ENCODE results near the gene LCE1E.

LCE1E gene

GRCh38 chr1:152786077-152786476 lies at the start of gene LCE1E:
Gene LCE1E (plus strand): TSS chr1:152786257. CDS start chr1:152787300, 1,043 bp downstream.
- Histone ChIP-seq H3K9ac (ENCODE audit: low read length) (no peak within 1 kb of the TSS), H3K4me3 (ENCODE audit: low read length) (no peak within 1 kb of the TSS), H3K27me3 (ENCODE audit: control insufficient read depth, insufficient read depth, low read length) (no peaks in the 10 kb centered on the region), H3K9me3 (ENCODE audit: control insufficient read depth, low read depth, low read length) (peaks cover 61% of the 10 kb centered on the region), H3K36me3 (ENCODE audit: control insufficient read depth, low read depth, low read length) (no peaks in the 10 kb centered on the region), H3K4me1 (ENCODE audit: control insufficient read depth, low read depth, low read length) (no peaks in the 10 kb centered on the region), H3K27ac (ENCODE audit: low read length) (no peak within 1 kb of the TSS)

- no peaks in the 10 kb centered on the region for H3K36me3 ChIP-seq (ENCODE audit: control insufficient read depth, low read depth, low read length)
- no peak overlapping the region for H3K9ac ChIP-seq (ENCODE audit: low read length)
- no peak overlapping the region for H3K4me3 ChIP-seq (ENCODE audit: low read length)
- peaks cover 86% of the 10 kb centered on the region for H3K9me3 ChIP-seq (ENCODE audit: control insufficient read depth, low read depth, low read length)
- no peaks in the 10 kb centered on the region for H3K4me1 ChIP-seq (ENCODE audit: control insufficient read depth, low read depth, low read length)
- no peak overlapping the region for H3K27ac ChIP-seq (ENCODE audit: low read length)
- H3K27me3 ChIP-seq (ENCODE audit: control insufficient read depth, insufficient read depth, low read length), result no peaks in the 10 kb centered on the region
Measured at GRCh38 chr1:152737997-152738396, 48.1 kb upstream of the LCE1E start.

- no peak overlapping the region for H3K4me3 ChIP-seq (ENCODE audit: low read length)
- peaks cover 83% of the 10 kb centered on the region for H3K9me3 ChIP-seq (ENCODE audit: control insufficient read depth, low read depth, low read length)
- H3K27ac ChIP-seq (ENCODE audit: low read length), result no peak overlapping the region
- no peaks in the 10 kb centered on the region for H3K4me1 ChIP-seq (ENCODE audit: control insufficient read depth, low read depth, low read length)
- no peak overlapping the region for H3K9ac ChIP-seq (ENCODE audit: low read length)
- no peaks in the 10 kb centered on the region for H3K36me3 ChIP-seq (ENCODE audit: control insufficient read depth, low read depth, low read length)
- no peaks in the 10 kb centered on the region for H3K27me3 ChIP-seq (ENCODE audit: control insufficient read depth, insufficient read depth, low read length)
Measured at GRCh38 chr1:152739841-152740240, 46.2 kb upstream of the LCE1E start.

GRCh38 chr1:152741656-152742055 lies 44.4 kb upstream of the LCE1E start:
- no peaks in the 10 kb centered on the region for H3K27me3 ChIP-seq (ENCODE audit: control insufficient read depth, insufficient read depth, low read length)
- peaks cover 81% of the 10 kb centered on the region for H3K9me3 ChIP-seq (ENCODE audit: control insufficient read depth, low read depth, low read length)
- H3K4me1 ChIP-seq (ENCODE audit: control insufficient read depth, low read depth, low read length), result no peaks in the 10 kb centered on the region

GRCh38 chr1:152743371-152744145 lies 42.5 kb upstream of the LCE1E start:
- H3K9me3 ChIP-seq (ENCODE audit: control insufficient read depth, low read depth, low read length), result peaks cover 71% of the 10 kb centered on the region
- H3K36me3 ChIP-seq (ENCODE audit: control insufficient read depth, low read depth, low read length), result no peaks in the 10 kb centered on the region
- H3K4me3 ChIP-seq (ENCODE audit: low read length), result no peak overlapping the region
- no peak overlapping the region for H3K9ac ChIP-seq (ENCODE audit: low read length)
- H3K4me1 ChIP-seq (ENCODE audit: control insufficient read depth, low read depth, low read length), result no peaks in the 10 kb centered on the region
- no peak overlapping the region for H3K27ac ChIP-seq (ENCODE audit: low read length)
- no peaks in the 10 kb centered on the region for H3K27me3 ChIP-seq (ENCODE audit: control insufficient read depth, insufficient read depth, low read length)

More at GRCh38 chr1:152741656-152742055, 44.4 kb upstream of the LCE1E start:
- no peak overlapping the region for H3K9ac ChIP-seq (ENCODE audit: low read length)
- H3K4me3 ChIP-seq (ENCODE audit: low read length), result no peak overlapping the region
- no peaks in the 10 kb centered on the region for H3K36me3 ChIP-seq (ENCODE audit: control insufficient read depth, low read depth, low read length)
- no peak overlapping the region for H3K27ac ChIP-seq (ENCODE audit: low read length)

GRCh38 chr1:152745289-152745704 lies 40.8 kb upstream of the LCE1E start:
- Histone ChIP-seq H3K9me3 (ENCODE audit: control insufficient read depth, low read depth, low read length) (peaks cover 68% of the 10 kb centered on the region), H3K4me1 (ENCODE audit: control insufficient read depth, low read depth, low read length) (no peaks in the 10 kb centered on the region), H3K27me3 (ENCODE audit: control insufficient read depth, insufficient read depth, low read length) (no peaks in the 10 kb centered on the region), H3K36me3 (ENCODE audit: control insufficient read depth, low read depth, low read length) (no peaks in the 10 kb centered on the region), H3K9ac (ENCODE audit: low read length) (no peak overlapping the region), H3K27ac (ENCODE audit: low read length) (no peak overlapping the region), H3K4me3 (ENCODE audit: low read length) (no peak overlapping the region)

GRCh38 chr1:152745765-152746444 lies 40.2 kb upstream of the LCE1E start:
- H3K4me3 ChIP-seq (ENCODE audit: low read length), result no peak overlapping the region
- no peak overlapping the region for H3K9ac ChIP-seq (ENCODE audit: low read length)
- peaks cover 69% of the 10 kb centered on the region for H3K9me3 ChIP-seq (ENCODE audit: control insufficient read depth, low read depth, low read length)
- no peak overlapping the region for H3K27ac ChIP-seq (ENCODE audit: low read length)
- H3K4me1 ChIP-seq (ENCODE audit: control insufficient read depth, low read depth, low read length), result no peaks in the 10 kb centered on the region
- H3K36me3 ChIP-seq (ENCODE audit: control insufficient read depth, low read depth, low read length), result no peaks in the 10 kb centered on the region
- no peaks in the 10 kb centered on the region for H3K27me3 ChIP-seq (ENCODE audit: control insufficient read depth, insufficient read depth, low read length)

GRCh38 chr1:152747831-152748230 lies 38.2 kb upstream of the LCE1E start:
- Histone ChIP-seq H3K27me3 (ENCODE audit: control insufficient read depth, insufficient read depth, low read length) (no peaks in the 10 kb centered on the region), H3K4me1 (ENCODE audit: control insufficient read depth, low read depth, low read length) (no peaks in the 10 kb centered on the region), H3K4me3 (ENCODE audit: low read length) (no peak overlapping the region), H3K27ac (ENCODE audit: low read length) (no peak overlapping the region), H3K36me3 (ENCODE audit: control insufficient read depth, low read depth, low read length) (no peaks in the 10 kb centered on the region), H3K9ac (ENCODE audit: low read length) (no peak overlapping the region), H3K9me3 (ENCODE audit: control insufficient read depth, low read depth, low read length) (peaks cover 59% of the 10 kb centered on the region)

GRCh38 chr1:152752225-152752624 lies 33.8 kb upstream of the LCE1E start:
- Histone ChIP-seq H3K27me3 (ENCODE audit: control insufficient read depth, insufficient read depth, low read length) (no peaks in the 10 kb centered on the region), H3K4me3 (ENCODE audit: low read length) (no peak overlapping the region), H3K4me1 (ENCODE audit: control insufficient read depth, low read depth, low read length) (no peaks in the 10 kb centered on the region), H3K27ac (ENCODE audit: low read length) (no peak overlapping the region), H3K36me3 (ENCODE audit: control insufficient read depth, low read depth, low read length) (no peaks in the 10 kb centered on the region), H3K9ac (ENCODE audit: low read length) (no peak overlapping the region), H3K9me3 (ENCODE audit: control insufficient read depth, low read depth, low read length) (peaks cover 64% of the 10 kb centered on the region)

- Histone ChIP-seq H3K36me3 (ENCODE audit: control insufficient read depth, low read depth, low read length) (no peaks in the 10 kb centered on the region), H3K4me1 (ENCODE audit: control insufficient read depth, low read depth, low read length) (no peaks in the 10 kb centered on the region), H3K9me3 (ENCODE audit: control insufficient read depth, low read depth, low read length) (peaks cover 70% of the 10 kb centered on the region), H3K4me3 (ENCODE audit: low read length) (no peak overlapping the region), H3K27ac (ENCODE audit: low read length) (no peak overlapping the region), H3K27me3 (ENCODE audit: control insufficient read depth, insufficient read depth, low read length) (no peaks in the 10 kb centered on the region), H3K9ac (ENCODE audit: low read length) (no peak overlapping the region)
Measured at GRCh38 chr1:152753586-152753985, 32.5 kb upstream of the LCE1E start.

- Histone ChIP-seq H3K27ac (ENCODE audit: low read length) (no peak overlapping the region), H3K9me3 (ENCODE audit: control insufficient read depth, low read depth, low read length) (peaks cover 75% of the 10 kb centered on the region), H3K4me3 (ENCODE audit: low read length) (no peak overlapping the region), H3K4me1 (ENCODE audit: control insufficient read depth, low read depth, low read length) (no peaks in the 10 kb centered on the region), H3K9ac (ENCODE audit: low read length) (no peak overlapping the region), H3K27me3 (ENCODE audit: control insufficient read depth, insufficient read depth, low read length) (no peaks in the 10 kb centered on the region), H3K36me3 (ENCODE audit: control insufficient read depth, low read depth, low read length) (no peaks in the 10 kb centered on the region)
Measured at GRCh38 chr1:152756872-152757271, 29.2 kb upstream of the LCE1E start.

- no peak within 1 kb of the TSS for H3K4me3 ChIP-seq (ENCODE audit: low read length)
- H3K9ac ChIP-seq (ENCODE audit: low read length), result no peak within 1 kb of the TSS
- H3K36me3 ChIP-seq (ENCODE audit: control insufficient read depth, low read depth, low read length), result no peaks in the 10 kb centered on the region
- H3K27me3 ChIP-seq (ENCODE audit: control insufficient read depth, insufficient read depth, low read length), result no peaks in the 10 kb centered on the region
- H3K9me3 ChIP-seq (ENCODE audit: control insufficient read depth, low read depth, low read length), result peaks cover 75% of the 10 kb centered on the region
- no peak within 1 kb of the TSS for H3K27ac ChIP-seq (ENCODE audit: low read length)
- H3K4me1 ChIP-seq (ENCODE audit: control insufficient read depth, low read depth, low read length), result no peaks in the 10 kb centered on the region
Measured at GRCh38 chr1:152757747-152758146, 28.3 kb upstream of the LCE1E start, which contains the start of gene KPRP. Gene KPRP (plus strand): TSS chr1:152758025. CDS start chr1:152759589, 1,564 bp downstream.

Measured in iPS-18a (cell line).